GM12891 (cell line): Measurements from ENCODE around the gene ANKS1B.

Experiments used
- DNase-seq: peaks from one replicate; pipeline ENCODE4 v3.0.0; 2011; ENCODE audit warnings: low spot score; ENCODE audit not compliant: insufficient read length
- FAIRE-seq: peaks from 2 replicates; lab custom pipeline; 2011; peaks lifted over from hg19 to GRCh38; lab: Jason Lieb, UNC
- PAX5 ChIP-seq: IDR thresholded peaks from 2 replicates; pipeline ENCODE4 v1.6.1; 2011; ENCODE audit warnings: low read length, moderate library complexity, mild to moderate bottlenecking; ENCODE audit not compliant: insufficient read depth, severe bottlenecking
- POLR2A ChIP-seq: IDR thresholded peaks from 2 replicates; pipeline ENCODE4 v1.6.1; 2011; ENCODE audit warnings: low read depth, low read length, control low read depth
- POLR2AphosphoS5 ChIP-seq: IDR thresholded peaks from 2 replicates; pipeline ENCODE4 v1.6.1; 2011; ENCODE audit warnings: low read depth, low read length, control low read depth
- POU2F2 ChIP-seq: IDR thresholded peaks from 2 replicates; pipeline ENCODE4 v1.6.1; 2011; ENCODE audit warnings: low read depth, mild to moderate bottlenecking, control low read depth, low read length, moderate library complexity
- SPI1 ChIP-seq: IDR thresholded peaks from 2 replicates; pipeline ENCODE4 v1.6.1; 2011; ENCODE audit warnings: low read depth, low read length, control low read depth
- TAF1 ChIP-seq: IDR thresholded peaks from 2 replicates; pipeline ENCODE4 v1.6.1; 2011; ENCODE audit warnings: low read depth, low read length, control low read depth

The ANKS1B gene

DNA sequence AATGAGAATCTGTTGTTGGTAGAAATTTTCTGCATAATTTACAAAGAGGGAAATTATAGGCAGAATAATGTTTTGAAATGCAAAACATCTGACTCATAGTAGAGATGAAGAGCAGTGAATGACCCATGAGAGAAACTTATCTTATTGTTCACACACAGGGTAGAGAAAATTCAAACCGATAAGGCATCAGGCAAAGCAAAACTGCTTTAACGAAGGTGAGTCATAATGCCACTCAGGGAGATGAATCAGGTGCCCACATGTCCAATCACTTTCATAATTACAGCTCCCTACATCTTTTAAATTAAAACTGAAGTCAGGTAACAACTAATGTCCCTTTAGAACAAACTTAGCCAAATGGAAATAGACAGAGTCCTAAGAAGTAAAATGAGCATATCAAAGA, 602.7 kb downstream of the ANKS1B start:
- FAIRE-seq = no peak

DNA sequence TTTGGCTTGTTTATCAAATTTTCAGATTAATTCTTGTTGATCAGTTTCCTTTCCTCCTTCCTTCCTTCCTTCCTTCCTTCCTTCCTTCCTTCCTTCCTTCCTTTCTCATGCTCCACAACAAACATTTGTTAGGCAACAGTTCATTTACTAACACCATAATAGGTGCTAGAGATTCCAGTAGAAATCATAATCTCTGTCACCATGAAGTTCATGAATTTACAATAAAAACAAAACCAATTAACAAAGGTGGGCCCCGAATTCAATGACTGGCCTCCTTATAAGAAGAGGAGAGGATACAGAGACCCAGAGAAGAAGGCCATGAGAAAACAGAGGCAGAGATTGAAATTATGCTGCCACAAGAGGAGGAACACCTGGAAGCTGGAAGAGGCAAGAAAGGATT, 604.0 kb downstream of the ANKS1B start:
- FAIRE-seq (no peak), DNase-seq (no peak)
- TF ChIP-seq POLR2AphosphoS5 (no peak), POU2F2 (no peak), PAX5 (no peak), POLR2A (no peak), SPI1 (no peak), TAF1 (no peak)

More for the DNA sequence above, 602.7 kb downstream of the ANKS1B start:
- TF ChIP-seq POLR2AphosphoS5 (no peak), SPI1 (no peak), POLR2A (no peak), POU2F2 (no peak), TAF1 (no peak), PAX5 (no peak)
- no peak for DNase-seq

DNA sequence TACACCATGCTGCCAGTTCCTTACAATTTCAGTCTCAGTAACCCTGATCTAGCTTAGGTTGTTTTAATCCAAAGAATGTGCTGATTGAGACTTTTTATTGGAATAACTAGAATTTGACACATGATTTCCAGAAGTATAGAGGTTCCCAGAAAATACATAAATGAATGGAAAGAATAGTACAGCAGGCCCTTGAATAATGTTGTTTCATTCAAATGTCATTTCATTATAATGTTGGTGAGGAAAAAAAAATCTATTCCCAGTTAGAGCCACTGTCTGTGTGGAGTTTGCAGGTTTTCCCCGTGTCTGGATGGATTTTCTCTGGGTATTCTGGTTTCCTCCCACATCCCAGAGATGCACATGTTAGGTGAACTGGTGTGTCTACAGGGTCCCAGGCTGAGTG, 610.7 kb downstream of the ANKS1B start:
- FAIRE-seq = no peak
- no peak for TF ChIP-seq SPI1
- TF ChIP-seq POLR2A = no peak
- TF ChIP-seq PAX5 = no peak
- no peak for TF ChIP-seq POU2F2
- no peak for TF ChIP-seq TAF1
- TF ChIP-seq POLR2AphosphoS5 = no peak

DNA sequence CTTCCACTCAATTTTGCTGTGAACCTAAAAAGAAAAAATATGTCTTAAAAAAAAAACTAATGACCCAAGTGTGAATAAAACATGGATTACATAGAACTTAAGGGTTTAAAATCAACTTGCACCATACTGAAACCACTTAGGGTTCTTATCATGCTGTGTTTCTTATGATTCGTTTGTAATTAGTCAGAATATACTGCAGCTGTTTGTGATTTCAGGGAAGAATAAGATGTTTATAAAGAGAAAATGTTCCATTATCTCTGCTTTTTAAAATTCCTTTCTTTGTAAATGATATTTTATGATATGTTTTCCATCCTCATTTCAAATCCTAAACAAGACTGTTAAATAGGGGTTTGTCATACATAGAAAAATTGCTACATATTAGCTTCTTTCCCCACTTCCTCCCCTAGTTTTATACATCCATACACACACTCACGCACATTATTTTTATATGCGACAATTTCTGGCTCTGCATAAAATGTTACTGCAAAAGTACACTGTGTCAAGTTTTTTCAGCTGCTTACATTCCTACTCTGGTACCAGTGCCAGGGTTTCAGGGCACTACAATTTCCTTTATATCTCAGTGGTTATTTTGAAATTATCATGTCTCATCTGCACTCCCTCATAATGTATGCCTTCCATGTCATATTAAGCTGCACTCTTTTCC, 612.3 kb downstream of the ANKS1B start:
- DNase-seq (no peak), FAIRE-seq (no peak)
- TF ChIP-seq PAX5 (no peak), TAF1 (no peak), SPI1 (no peak), POLR2A (no peak), POLR2AphosphoS5 (no peak), POU2F2 (no peak)

More for the DNA sequence above, 610.7 kb downstream of the ANKS1B start:
- no peak for DNase-seq

DNA sequence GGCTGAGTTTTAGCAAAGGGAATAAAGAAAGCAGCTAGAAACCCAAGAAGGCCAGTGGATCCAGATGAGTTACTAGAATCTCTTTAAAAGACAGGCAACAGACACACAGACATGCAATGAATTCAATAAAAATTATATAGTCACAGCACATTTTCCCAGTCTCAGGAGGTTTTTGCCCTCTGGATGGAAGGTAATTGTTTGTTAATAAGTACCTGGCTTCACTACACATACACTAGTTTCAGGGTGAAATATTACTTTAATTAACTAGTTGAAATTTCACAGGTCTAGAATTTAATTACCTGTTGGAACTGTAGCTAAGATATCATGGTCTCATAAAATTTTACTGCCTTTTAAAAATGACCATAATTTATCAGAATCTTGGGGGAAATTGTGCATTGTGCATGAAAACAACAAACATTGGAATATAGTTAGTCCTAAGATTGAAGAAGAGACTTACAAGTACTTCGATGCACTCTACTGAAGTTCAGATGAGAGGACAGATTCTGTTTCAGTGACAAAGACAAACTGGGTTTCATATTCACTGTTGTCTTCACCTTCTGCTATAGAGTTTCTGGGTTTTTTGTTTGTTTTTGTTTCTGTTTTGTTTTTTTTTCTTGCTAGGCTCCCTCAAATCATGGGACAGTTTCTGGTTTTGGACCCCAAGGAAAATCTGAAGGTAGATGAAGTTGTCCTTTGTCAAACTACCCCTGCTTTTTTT, 614.2 kb downstream of the ANKS1B start:
- no peak for DNase-seq
- TF ChIP-seq SPI1 = no peak
- TF ChIP-seq TAF1 = no peak
- TF ChIP-seq PAX5 = no peak
- TF ChIP-seq POLR2AphosphoS5 = no peak
- TF ChIP-seq POLR2A = no peak
- no peak for TF ChIP-seq POU2F2
- FAIRE-seq = no peak

DNA sequence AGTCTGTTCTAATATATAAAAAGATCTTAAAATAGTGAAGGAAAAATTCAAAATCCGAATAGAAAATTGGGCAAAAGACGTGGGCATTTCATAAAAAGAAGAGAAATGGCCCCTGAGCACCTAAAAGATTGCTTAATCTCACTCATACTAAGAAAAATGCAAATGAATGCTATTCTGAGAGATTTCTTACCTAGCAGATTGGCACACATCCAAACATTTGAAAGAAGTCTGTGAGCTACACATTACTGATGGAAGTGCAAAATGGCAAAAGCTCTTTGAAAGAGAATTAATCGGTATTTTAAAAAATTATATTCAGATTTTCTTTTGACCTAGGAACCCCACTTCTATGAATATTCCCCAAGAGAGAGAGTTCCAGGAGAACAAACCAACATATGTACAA, 617.6 kb downstream of the ANKS1B start:
- no peak for TF ChIP-seq TAF1
- TF ChIP-seq POLR2A = no peak
- no peak for TF ChIP-seq PAX5
- TF ChIP-seq POLR2AphosphoS5 = no peak
- no peak for TF ChIP-seq POU2F2
- no peak for TF ChIP-seq SPI1
- DNase-seq (no peak), FAIRE-seq (no peak)

DNA sequence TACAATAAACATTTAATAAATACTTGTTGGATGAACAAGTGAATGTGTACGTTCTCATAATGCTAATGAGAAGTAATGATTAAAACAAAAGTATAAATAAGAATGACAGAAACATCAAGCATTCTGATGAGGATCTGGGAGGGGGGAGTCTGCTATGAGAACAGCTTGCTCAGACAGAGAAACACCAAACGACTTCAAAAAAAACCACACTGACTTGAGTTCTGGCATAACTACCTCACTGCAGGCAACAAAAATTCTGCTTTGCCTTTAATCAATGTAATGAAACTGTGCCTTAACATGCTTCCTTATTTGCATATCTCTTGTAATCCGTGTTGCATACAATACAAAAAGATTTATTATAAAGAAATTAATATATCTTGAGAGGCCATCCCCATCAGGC, 632.5 kb downstream of the ANKS1B start:
- no peak for FAIRE-seq
- no peak for TF ChIP-seq POU2F2
- TF ChIP-seq POLR2AphosphoS5 = no peak
- TF ChIP-seq SPI1 = no peak
- no peak for TF ChIP-seq PAX5
- TF ChIP-seq POLR2A = no peak
- TF ChIP-seq TAF1 = no peak
- DNase-seq = no peak

DNA sequence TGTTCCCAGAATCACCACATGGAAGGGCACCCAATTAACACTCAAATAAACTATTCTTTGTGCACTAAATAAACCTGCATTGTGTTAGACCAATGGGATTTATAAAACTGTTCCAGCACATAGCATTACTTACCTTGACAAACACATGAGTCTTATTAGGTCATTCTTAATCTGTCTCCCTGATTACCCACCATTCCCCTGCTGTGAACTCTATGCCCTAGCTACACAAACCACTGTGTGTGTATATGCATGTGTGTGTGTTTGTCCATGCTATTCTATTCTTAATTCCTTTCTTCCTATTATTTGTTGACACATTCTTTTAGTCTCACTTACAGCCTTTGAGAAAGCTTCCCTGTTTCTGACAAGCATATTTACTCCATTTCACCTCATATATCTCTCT, 640.8 kb downstream of the ANKS1B start:
- FAIRE-seq (no peak), DNase-seq (no peak)
- TF ChIP-seq POLR2AphosphoS5 (no peak), POLR2A (no peak), SPI1 (no peak), PAX5 (no peak), POU2F2 (no peak), TAF1 (no peak)

DNA sequence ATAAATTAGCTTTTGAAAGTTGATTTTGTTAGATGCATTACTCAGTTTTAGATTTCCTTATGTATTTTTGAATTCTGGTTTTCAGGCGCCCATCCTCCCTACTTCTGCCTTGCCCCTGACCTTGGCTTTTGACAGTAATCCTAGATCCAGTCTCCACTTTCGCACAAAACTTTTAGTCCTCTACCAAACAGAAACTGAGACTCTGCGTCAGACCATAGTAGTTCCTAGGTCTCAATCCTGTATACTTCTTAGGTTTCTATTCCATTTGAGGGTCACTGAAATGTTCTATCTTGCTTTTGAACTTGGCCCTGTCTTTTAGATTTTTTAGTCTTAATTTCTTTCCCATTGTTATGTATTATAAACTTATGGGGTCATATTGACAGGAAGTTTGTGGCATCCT, 645.1 kb downstream of the ANKS1B start:
- FAIRE-seq (no peak), DNase-seq (no peak)
- TF ChIP-seq TAF1 (no peak), POLR2AphosphoS5 (no peak), POLR2A (no peak), PAX5 (no peak), POU2F2 (no peak), SPI1 (no peak)
